ENCODE results near the gene CRIP3.
"Not testable (repeated sequence)": the region's sequence is repeated elsewhere in the genome, so short reads cannot be mapped to it uniquely, and the experiment has no call there.

Gene CRIP3

DNA sequence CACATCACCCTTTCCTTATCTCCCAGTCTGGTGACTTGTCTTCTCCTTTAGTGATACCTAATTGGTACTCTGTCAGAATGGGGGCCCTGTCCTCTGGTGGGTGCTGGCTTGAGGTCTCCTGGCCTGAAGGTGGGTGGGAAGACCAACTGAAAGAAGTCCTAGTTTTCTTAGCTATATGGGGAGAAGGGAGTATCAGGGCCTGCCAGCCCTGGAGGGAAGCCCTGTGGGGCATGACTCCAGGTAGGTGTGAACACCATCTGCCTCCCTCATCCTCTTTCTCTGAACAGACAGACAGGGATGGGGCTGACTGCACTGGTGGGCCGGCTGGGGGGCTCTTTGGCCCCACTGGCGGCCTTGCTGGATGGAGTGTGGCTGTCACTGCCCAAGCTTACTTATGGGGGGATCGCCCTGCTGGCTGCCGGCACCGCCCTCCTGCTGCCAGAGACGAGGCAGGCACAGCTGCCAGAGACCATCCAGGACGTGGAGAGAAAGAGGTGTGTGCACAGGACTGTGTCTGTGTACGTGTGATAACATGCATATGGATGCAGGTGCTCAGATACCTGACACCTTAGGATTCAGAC, 4.8 kb downstream of the CRIP3 start:
- no peaks in the 10 kb centered on the region for H3K27me3 ChIP-seq (ENCODE audit: insufficient read depth, low read depth)

DNA sequence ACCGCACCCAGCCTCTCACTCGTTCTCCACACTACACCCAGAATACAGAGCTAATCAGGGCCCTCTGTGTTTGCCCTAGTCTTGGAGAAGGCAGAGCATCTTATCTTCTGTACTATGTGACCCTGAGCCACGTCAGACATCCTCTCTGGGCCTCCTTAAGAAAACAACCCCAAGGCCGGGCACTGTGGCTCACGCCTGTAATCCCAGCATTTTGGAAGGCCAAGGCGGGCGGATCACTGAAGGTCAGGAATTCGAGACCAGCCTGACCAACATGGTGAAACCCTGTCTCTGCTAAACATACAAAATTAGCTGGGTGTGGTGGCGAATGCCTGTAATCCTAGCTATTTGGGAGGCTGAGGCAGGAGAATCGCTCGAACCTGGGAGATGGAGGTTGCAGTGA, 5.6 kb downstream of the CRIP3 start:
- H3K27me3 ChIP-seq (ENCODE audit: insufficient read depth, low read depth); H3K9ac ChIP-seq; H3K79me2 ChIP-seq (ENCODE audit: insufficient read depth, low read depth): not testable (repeated sequence)

More for the DNA sequence above, 4.8 kb downstream of the CRIP3 start:
- no peak overlapping the region for H2AFZ ChIP-seq (ENCODE audit: low read depth)
- no peaks in the 10 kb centered on the region for H3K79me2 ChIP-seq (ENCODE audit: insufficient read depth, low read depth)
- H3K4me1 ChIP-seq (ENCODE audit: low read depth, poor library complexity, severe bottlenecking): no peaks in the 10 kb centered on the region
- no peaks in the 10 kb centered on the region for H4K20me1 ChIP-seq (ENCODE audit: insufficient read depth)
- H3K36me3 ChIP-seq (ENCODE audit: insufficient read depth): no peaks in the 10 kb centered on the region
- TF ChIP-seq CTCF (conservative IDR thresholded peaks at IDR 0.05; ENCODE audit: low read depth, low read length): no peak
- no peak overlapping the region for H3K27ac ChIP-seq
- H3K9ac ChIP-seq: no peak overlapping the region
- H3K4me3 ChIP-seq (IDR thresholded peaks at IDR 0.05; ENCODE audit: insufficient read depth, low read depth, low read length): no peak overlapping the region
- H3K4me2 ChIP-seq: no peak overlapping the region

GRCh38 chr6:43302126-43302525, 6.5 kb downstream of the CRIP3 start:
- Histone ChIP-seq H3K27ac (no peak overlapping the region), H4K20me1 (ENCODE audit: insufficient read depth) (no peaks in the 10 kb centered on the region), H3K4me2 (no peak overlapping the region), H3K4me1 (ENCODE audit: low read depth, poor library complexity, severe bottlenecking) (no peaks in the 10 kb centered on the region), H3K36me3 (ENCODE audit: insufficient read depth) (no peaks in the 10 kb centered on the region), H3K4me3 (IDR thresholded peaks at IDR 0.05; ENCODE audit: insufficient read depth, low read depth, low read length) (no peak overlapping the region), H3K79me2 (ENCODE audit: insufficient read depth, low read depth) (no peaks in the 10 kb centered on the region), H3K9ac (no peak overlapping the region), H2AFZ (ENCODE audit: low read depth) (no peak overlapping the region), H3K27me3 (ENCODE audit: insufficient read depth, low read depth) (no peaks in the 10 kb centered on the region)
- no peak for TF ChIP-seq CTCF (conservative IDR thresholded peaks at IDR 0.05; ENCODE audit: low read depth, low read length)

More for the DNA sequence above, 5.6 kb downstream of the CRIP3 start:
- H2AFZ ChIP-seq (ENCODE audit: low read depth); H3K4me3 ChIP-seq (IDR thresholded peaks at IDR 0.05; ENCODE audit: insufficient read depth, low read depth, low read length); H3K4me2 ChIP-seq; H4K20me1 ChIP-seq (ENCODE audit: insufficient read depth); H3K4me1 ChIP-seq (ENCODE audit: low read depth, poor library complexity, severe bottlenecking); H3K36me3 ChIP-seq (ENCODE audit: insufficient read depth); H3K27ac ChIP-seq: not testable (repeated sequence)

GRCh38 chr6:43301081-43301870, 7.3 kb downstream of the CRIP3 start:
- no peaks in the 10 kb centered on the region for H3K4me1 ChIP-seq (ENCODE audit: low read depth, poor library complexity, severe bottlenecking)
- no peaks in the 10 kb centered on the region for H3K27me3 ChIP-seq (ENCODE audit: insufficient read depth, low read depth)
- no peaks in the 10 kb centered on the region for H3K79me2 ChIP-seq (ENCODE audit: insufficient read depth, low read depth)

More at GRCh38 chr6:43301081-43301870, 7.3 kb downstream of the CRIP3 start:
- Histone ChIP-seq H3K27ac (no peak overlapping the region), H4K20me1 (ENCODE audit: insufficient read depth) (no peaks in the 10 kb centered on the region), H2AFZ (ENCODE audit: low read depth) (no peak overlapping the region), H3K9ac (no peak overlapping the region), H3K4me3 (IDR thresholded peaks at IDR 0.05; ENCODE audit: insufficient read depth, low read depth, low read length) (no peak overlapping the region), H3K36me3 (ENCODE audit: insufficient read depth) (no peaks in the 10 kb centered on the region), H3K4me2 (no peak overlapping the region)
- no peak for TF ChIP-seq CTCF (conservative IDR thresholded peaks at IDR 0.05; ENCODE audit: low read depth, low read length)
